HEK293 (cell line): ENCODE results near the gene LRP6.

Experiments
- ELK4 ChIP-seq: IDR thresholded peaks from 2 replicates; pipeline ENCODE4 v1.6.1; 2011; ENCODE audit warnings: mild to moderate bottlenecking, low read depth, low read length, borderline replicate concordance
- GFI1B ChIP-seq: fragments of 450-650 bp; formaldehyde crosslinking; IDR thresholded peaks from 2 replicates; pipeline ENCODE4 v1.5.1; 2016; ENCODE audit warnings: missing biosample characterization, missing genetic modification characterization
- GLIS2 ChIP-seq: fragments of 450-650 bp; formaldehyde crosslinking; IDR thresholded peaks from 2 replicates; pipeline ENCODE4 v1.5.1; 2016; ENCODE audit warnings: missing biosample characterization, missing genetic modification characterization
- HOXA7 ChIP-seq: sonication (generic); formaldehyde crosslinking; IDR thresholded peaks from 2 replicates; pipeline ENCODE4 v1.8.1; 2022; ENCODE audit warnings: missing genetic modification reagents, borderline replicate concordance
- KLF10 ChIP-seq: fragments of 450-650 bp; IDR thresholded peaks from 2 replicates; pipeline ENCODE4 v1.5.1; 2018; ENCODE audit warnings: missing biosample characterization, mild to moderate bottlenecking, missing genetic modification characterization
- PATZ1 ChIP-seq: fragments of 450-650 bp; formaldehyde crosslinking; IDR thresholded peaks from 2 replicates; pipeline ENCODE4 v1.5.1; 2016; ENCODE audit warnings: missing biosample characterization, missing genetic modification characterization
- RBAK ChIP-seq: fragments of 450-650 bp; formaldehyde crosslinking; IDR thresholded peaks from 2 replicates; pipeline ENCODE4 v1.5.1; 2016; ENCODE audit warnings: missing biosample characterization, missing genetic modification characterization
- SP3 ChIP-seq: fragments of 450-650 bp; formaldehyde crosslinking; IDR thresholded peaks from 2 replicates; pipeline ENCODE4 v1.5.1; 2016; ENCODE audit warnings: missing biosample characterization, missing genetic modification characterization
- WT1 ChIP-seq: fragments of 450-650 bp; formaldehyde crosslinking; IDR thresholded peaks from 2 replicates; pipeline ENCODE4 v1.5.1; 2016; ENCODE audit warnings: missing biosample characterization, missing genetic modification characterization
- ZBTB17 ChIP-seq: fragments of 450-650 bp; formaldehyde crosslinking; IDR thresholded peaks from 2 replicates; pipeline ENCODE4 v1.5.1; 2016; ENCODE audit warnings: missing biosample characterization, missing genetic modification characterization
- ZNF155 ChIP-seq: fragments of 450-650 bp; formaldehyde crosslinking; IDR thresholded peaks from 2 replicates; pipeline ENCODE4 v1.5.1; 2016; ENCODE audit warnings: missing biosample characterization, missing genetic modification characterization
- ZNF169 ChIP-seq: fragments of 450-650 bp; formaldehyde crosslinking; IDR thresholded peaks from 2 replicates; pipeline ENCODE4 v1.5.1; 2016; ENCODE audit warnings: missing biosample characterization, missing genetic modification characterization
- ZNF23 ChIP-seq: fragments of 450-650 bp; formaldehyde crosslinking; IDR thresholded peaks from 2 replicates; pipeline ENCODE4 v1.5.1; 2016; ENCODE audit warnings: missing biosample characterization, missing genetic modification characterization, borderline replicate concordance
- ZNF24 ChIP-seq: fragments of 450-650 bp; formaldehyde crosslinking; IDR thresholded peaks from 2 replicates; pipeline ENCODE4 v1.5.1; 2016; ENCODE audit warnings: missing biosample characterization, missing genetic modification characterization
- ZNF341 ChIP-seq: fragments of 450-650 bp; formaldehyde crosslinking; IDR thresholded peaks from 2 replicates; pipeline ENCODE4; 2016; ENCODE audit warnings: low read depth, missing biosample characterization, missing genetic modification characterization
- ZNF416 ChIP-seq: fragments of 450-650 bp; formaldehyde crosslinking; IDR thresholded peaks from 2 replicates; pipeline ENCODE4 v1.5.1; 2016; ENCODE audit warnings: missing biosample characterization, missing genetic modification characterization
- ZNF501 ChIP-seq: fragments of 450-650 bp; formaldehyde crosslinking; IDR thresholded peaks from 2 replicates; pipeline ENCODE4 v1.5.1; 2016; ENCODE audit warnings: missing biosample characterization, missing genetic modification characterization
- ZNF518A ChIP-seq: fragments of 450-650 bp; formaldehyde crosslinking; conservative IDR thresholded peaks from 2 replicates; pipeline ENCODE4 v1.5.1; 2016; ENCODE audit warnings: low read depth, missing biosample characterization, missing genetic modification characterization
- ZNF544 ChIP-seq: fragments of 450-650 bp; formaldehyde crosslinking; IDR thresholded peaks from 2 replicates; pipeline ENCODE4 v1.5.0; 2017; ENCODE audit warnings: missing biosample characterization, missing genetic modification characterization
- ZNF571 ChIP-seq: fragments of 450-650 bp; formaldehyde crosslinking; IDR thresholded peaks from 2 replicates; pipeline ENCODE4 v1.5.0; 2017; ENCODE audit warnings: missing biosample characterization, missing genetic modification characterization
- ZNF580 ChIP-seq: fragments of 450-650 bp; formaldehyde crosslinking; IDR thresholded peaks from 2 replicates; pipeline ENCODE4 v1.5.1; 2016; ENCODE audit warnings: missing biosample characterization, missing genetic modification characterization
- ZNF585B ChIP-seq: fragments of 450-650 bp; formaldehyde crosslinking; IDR thresholded peaks from 2 replicates; pipeline ENCODE4 v1.5.1; 2016; ENCODE audit warnings: missing biosample characterization, missing genetic modification characterization
- ZNF701 ChIP-seq: fragments of 450-650 bp; formaldehyde crosslinking; IDR thresholded peaks from 2 replicates; pipeline ENCODE4 v1.5.1; 2016; ENCODE audit warnings: missing biosample characterization, missing genetic modification characterization
- ZNF704 ChIP-seq: fragments of 450-650 bp; formaldehyde crosslinking; IDR thresholded peaks from 2 replicates; pipeline ENCODE4 v1.5.1; 2016; ENCODE audit warnings: missing biosample characterization, missing genetic modification characterization
- ZNF747 ChIP-seq: fragments of 450-650 bp; formaldehyde crosslinking; IDR thresholded peaks from 2 replicates; pipeline ENCODE4 v1.5.1; 2016; ENCODE audit warnings: missing biosample characterization, missing genetic modification characterization
- ZNF777 ChIP-seq: fragments of 450-650 bp; formaldehyde crosslinking; IDR thresholded peaks from 2 replicates; pipeline ENCODE4 v1.5.1; 2017; ENCODE audit warnings: missing biosample characterization, missing genetic modification characterization, borderline replicate concordance
- ZNF785 ChIP-seq: fragments of 450-650 bp; formaldehyde crosslinking; IDR thresholded peaks from 2 replicates; pipeline ENCODE4 v1.5.1; 2016; ENCODE audit warnings: missing biosample characterization, missing genetic modification characterization

LRP6 gene

GRCh38 chr12:12266873-12267741 lies at the start of gene LRP6 (continued):
- TF ChIP-seq GLIS2 (tag by site-specific recombination) (peak; percentile 100), SP3 (tag by site-specific recombination) (peak; percentile 100), ZNF341 (peak; percentile 92), ELK4 (no peak), ZNF24 (tag by site-specific recombination) (peak; percentile 99), ZNF785 (tag by site-specific recombination) (peak; percentile 95), ZNF704 (tag by site-specific recombination) (peak; percentile 98), ZBTB17 (tag by site-specific recombination) (peak; percentile 99), ZNF169 (0 out of 2 replicates have a peak, but pooled peaks have one; percentile 38), ZNF701 (tag by site-specific recombination) (peak; percentile 66; the same call in 1 of the 2 replicates), ZNF580 (tag by site-specific recombination) (peak; percentile 99), ZNF501 (tag by site-specific recombination) (peak; percentile 100), KLF10 (tag by site-specific recombination) (peak; percentile 98), ZNF23 (no peak), ZNF777 (tag by site-specific recombination) (peak; percentile 100), ZNF571 (tag by site-specific recombination) (no peak), GFI1B (tag by site-specific recombination) (peak; percentile 84), ZNF518A (tag by site-specific recombination) (peak; percentile 45; the same call in 1 of the 2 replicates), ZNF747 (tag by site-specific recombination) (0 out of 2 replicates have a peak, but pooled peaks have one; percentile 83), RBAK (tag by site-specific recombination) (peak; percentile 69), ZNF155 (no peak), ZNF416 (tag by site-specific recombination) (no peak; the same call in 1 of the 2 replicates), PATZ1 (tag by site-specific recombination) (peak; percentile 100), ZNF585B (no peak), ZNF544 (tag by site-specific recombination) (no peak), HOXA7 (CRISPR knock-in tag) (no peak), WT1 (tag by site-specific recombination) (peak; percentile 94)
